GM12878 (cell line): Measurements from ENCODE around the gene ST6GALNAC3. TPM values are rescaled to one million over a fixed set of nuclear protein-coding genes. Genes with fewer than 3 reads are reported as not detected.

ENCODE experiments used
- ATAC-seq: fragments of 200-7000 bp; cut with Tn5 transposase; 3 replicates; pipeline ENCODE4 v1.9.1; 2020; ENCODE audit warnings: mild to moderate bottlenecking, moderate library complexity
- BruUV-seq: library from RNA; stranded (reverse); fragments of 400-500 nt; replicated peaks from 2 replicates; lab custom pipeline; 2021; lab: Mats Ljungman, UMichigan
- CTCF ChIA-PET: fragments of 300-600 bp; sonication (Branson Sonifier 250); formaldehyde crosslinking; extraction: SDS; loops from one replicate; lab custom pipeline; 2021; ENCODE audit warnings: inconsistent platforms; lab: Yijun Ruan, JAX
- POLR2A ChIA-PET: fragments of 350-600 bp; formaldehyde crosslinking; extraction: SDS; loops from one replicate; lab custom pipeline; 2021; ENCODE audit warnings: inconsistent platforms; lab: Charles Lee
- RAD21 ChIA-PET: fragments of 300-600 bp; sonication (Branson Sonifier 250); formaldehyde crosslinking; loops from one replicate; lab custom pipeline; 2023; ENCODE audit warnings: antibody characterized with exemption; ENCODE audit not compliant: unreplicated experiment; lab: Charles Lee
- SMC1A ChIA-PET: fragments of 300-600 bp; sonication (Branson Sonifier 250); formaldehyde crosslinking; loops from one replicate; lab custom pipeline; 2023; ENCODE audit not compliant: unreplicated experiment, uncharacterized antibody; lab: Charles Lee
- DNase-seq: peaks from one replicate; pipeline ENCODE4 v3.0.0-alpha.2; 2011; ENCODE audit warnings: low read depth, low spot score
- FAIRE-seq: peaks from 3 replicates; lab custom pipeline; 2011; peaks lifted over from hg19 to GRCh38; lab: Jason Lieb, UNC
- H2AFZ ChIP-seq: 2 replicates; pipeline ENCODE4 v1.6.0; 2011; ENCODE audit warnings: low read depth, low read length, control low read depth; ENCODE audit not compliant: control insufficient read depth
- H3K27ac ChIP-seq: 2 replicates; pipeline ENCODE4 v1.5.1; 2011; ENCODE audit warnings: control low read depth; ENCODE audit not compliant: control insufficient read depth, insufficient read depth
- H3K27me3 ChIP-seq, 2 experiments: replicated peaks in 1 of 2; 2 replicates each; pipeline versions ENCODE4 v1.6.0 to v1.6.1; 2011; ENCODE audit warnings: low read length in 1 of 2; ENCODE audit not compliant: control insufficient read depth in 2 of 2, insufficient read depth in 2 of 2
- H3K36me3 ChIP-seq, 2 experiments: 2 replicates each; pipeline ENCODE4 v1.5.1; 2011; ENCODE audit warnings: low read length in 1 of 2; ENCODE audit not compliant: control insufficient read depth in 2 of 2, insufficient read depth in 2 of 2
- H3K4me1 ChIP-seq: 2 replicates; pipeline ENCODE4 v1.6.1; 2011; ENCODE audit warnings: mild to moderate bottlenecking, low read length, moderate library complexity, mixed read lengths; ENCODE audit not compliant: control insufficient read depth, insufficient read depth
- H3K4me2 ChIP-seq: 2 replicates; pipeline ENCODE4 v1.6.0; 2011; ENCODE audit warnings: control low read depth; ENCODE audit not compliant: control insufficient read depth, insufficient read depth
- H3K4me3 ChIP-seq: fragments of 200-600 bp; sonication (generic); 2 replicates; pipeline ENCODE4 v1.5.1; 2016
- H3K79me2 ChIP-seq: 2 replicates; pipeline ENCODE4 v1.6.0; 2011; ENCODE audit warnings: low read length; ENCODE audit not compliant: control insufficient read depth, insufficient read depth
- H3K9ac ChIP-seq: 2 replicates; pipeline ENCODE4 v1.8.0; 2011; ENCODE audit warnings: low read length, control low read depth, mixed read lengths; ENCODE audit not compliant: control insufficient read depth, insufficient read depth
- H3K9me3 ChIP-seq: replicated peaks from 3 replicates; pipeline ENCODE4 v1.5.1; 2011; ENCODE audit warnings: mild to moderate bottlenecking, low read length; ENCODE audit not compliant: control insufficient read depth, insufficient read depth
- H4K20me1 ChIP-seq: 2 replicates; pipeline ENCODE4 v1.6.0; 2011; ENCODE audit not compliant: control insufficient read depth, insufficient read depth
- BMI1 ChIP-seq: fragments of 450-650 bp; IDR thresholded peaks from 2 replicates; pipeline ENCODE4 v1.6.1; 2016; ENCODE audit warnings: mild to moderate bottlenecking, moderate library complexity, borderline replicate concordance
- NR2C1 ChIP-seq: fragments of 450-650 bp; IDR thresholded peaks from 2 replicates; pipeline ENCODE4 v1.6.1; 2017; ENCODE audit warnings: antibody characterized with exemption, mild to moderate bottlenecking, moderate library complexity
- RELA ChIP-seq: fragments of 450-650 bp; IDR thresholded peaks from 2 replicates; pipeline ENCODE4 v1.8.0; 2014; ENCODE audit warnings: borderline replicate concordance; ENCODE audit not compliant: partially characterized antibody
- SREBF2 ChIP-seq: IDR thresholded peaks from 2 replicates; pipeline ENCODE4 v1.6.1; 2012; ENCODE audit warnings: mild to moderate bottlenecking, low read length
- SRF ChIP-seq, 2 experiments: IDR thresholded peaks; 2 replicates each; pipeline ENCODE4 v1.6.1; 2011; ENCODE audit warnings: low read depth in 2 of 2, low read length in 2 of 2, mild to moderate bottlenecking in 1 of 2, moderate library complexity in 1 of 2
- ZNF24 ChIP-seq: fragments of 450-650 bp; IDR thresholded peaks from 2 replicates; pipeline ENCODE4 v1.6.1; 2017; ENCODE audit warnings: antibody characterized with exemption, mild to moderate bottlenecking
- ZNF274 ChIP-seq: IDR thresholded peaks from one replicate; pipeline ENCODE4 v1.8.0; 2011; ENCODE audit not compliant: insufficient read length, insufficient read depth
- ZNF384 ChIP-seq: IDR thresholded peaks from 2 replicates; pipeline ENCODE4 v1.6.1; 2012; ENCODE audit warnings: low read depth, mild to moderate bottlenecking, low read length, improper control_type of control experiment, borderline replicate concordance
- whole genome bisulfite sequencing: methylation state at CpG from one replicate; pipeline ENCODE4 v1.1.6; 2016; ENCODE audit warnings: low lambda C conversion rate; ENCODE audit not compliant: insufficient replicate concordance, insufficient coverage; ENCODE audit errors: missing lambda C conversion rate; 5-methylcytosine and 5-hydroxymethylcytosine counted together
- in situ Hi-C: fragments of 300-500 bp; cut with MboI; formaldehyde crosslinking; loops from 9 replicates; pipeline ENCODE4 v1.14.3; 2018; ENCODE audit warnings: mixed read lengths
- intact Hi-C: fragments of 100-400 bp; cut with micrococcal nuclease; formaldehyde crosslinking; loops from one replicate; pipeline ENCODE4 v1.14.2; 2022; ENCODE audit not compliant: unreplicated experiment
- polyA plus RNA-seq, 11 experiments: library from polyadenylated mRNA; depleted of rRNA in 4 of 11; unstranded in 6 of 11; stranded (reverse) in 5 of 11; fragments of >200 nt; fragmentation: Nextera tagmentation in 4 of 11; fragmentation: Illumina TruSeq in 1 of 11; extraction: Ambion mirVana in 4 of 11; extraction: Trizol in 1 of 11; gene quantifications; 1 replicate in 1 of 11; 2 replicates in 10 of 11; pipeline versions ENCODE4 v1.2.1 to v1.2.3, GENCODE V29; 2011 to 2016; ENCODE audit warnings: inconsistent platforms in 2 of 11, missing spikeins in 2 of 11, low read depth in 1 of 11
- total RNA-seq, 4 experiments: library from RNA; depleted of rRNA in 3 of 4; stranded (reverse); fragments of >200 nt in 3 of 4; fragmentation: Illumina TruSeq in 1 of 4; extraction: Trizol in 1 of 4; gene quantifications; 2 replicates each; pipeline versions ENCODE4 v1.2.1 to v1.2.3, GENCODE V29; 2013 to 2021
- TF ChIP-seq, protein P1 (sequence below): IDR thresholded peaks from 2 replicates; pipeline ENCODE4 v1.6.1; 2012; ENCODE audit warnings: low read depth, low read length, improper control_type of control experiment
- TF ChIP-seq, protein P2 (sequence below): fragments of 450-650 bp; IDR thresholded peaks from 2 replicates; pipeline ENCODE4 v1.6.1; 2017; ENCODE audit warnings: mild to moderate bottlenecking, low read depth, inconsistent platforms; ENCODE audit not compliant: poor library complexity, severe bottlenecking

ST6GALNAC3 gene
- total and polyA plus RNA-seq, 10 of the 15 experiments (the other 5 are each of a cell fraction or from before 2014, with no cell fraction given) = 0.04 to 0.68 (median 0.18) TPM; not detected in 3

DNA sequence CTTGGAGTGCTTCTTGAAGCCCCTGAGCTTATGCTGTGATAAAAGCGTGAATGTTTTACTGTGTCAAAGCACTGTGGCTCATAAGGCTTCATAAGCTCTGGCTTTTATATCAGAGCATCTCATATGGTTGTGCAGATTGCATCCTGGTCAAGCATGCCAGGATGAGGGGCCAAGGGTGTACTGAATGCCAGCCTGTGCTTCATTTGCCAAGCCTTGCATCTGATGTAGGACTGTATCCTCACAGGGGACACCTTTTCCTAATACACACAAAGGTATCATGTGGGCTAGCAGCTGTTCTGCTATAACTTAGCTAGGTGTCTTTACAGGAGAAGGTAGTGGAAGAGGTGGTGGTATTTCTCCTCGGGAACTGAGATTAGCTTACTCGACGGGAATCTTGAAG lies 134.7 kb downstream of the ST6GALNAC3 start:
- Histone ChIP-seq H3K4me1 (no peaks in the 10 kb centered on the region), H3K4me2 (no peak overlapping the region), H3K27ac (no peak overlapping the region), H3K9ac (no peak overlapping the region), H3K27me3 (no peaks in the 10 kb centered on the region; a peak in 1 of 4 replicates), H3K79me2 (no peaks in the 10 kb centered on the region), H4K20me1 (no peaks in the 10 kb centered on the region), H2AFZ (no peak overlapping the region), H3K36me3 (no peaks in the 10 kb centered on the region), H3K4me3 (no peak overlapping the region), H3K9me3 (no peaks in the 10 kb centered on the region)
- 67% methylated on average over 4 of the region's 4 CpGs for WGBS
- ChIA-PET POLR2A (no interaction called here), SMC1A (interaction anchor here (1.2 kb wide), 1 partner anchor 14 kb away, joined by 3 read pairs; no protein-coding TSS in a partner anchor), RAD21 (no interaction called here), CTCF (no interaction called here)
- no TSS peak for BruUV-seq
- in situ Hi-C loops (no loop called here), intact Hi-C loops (no loop called here)
- ATAC-seq = no peak
- no peak for DNase-seq
- no peak for TF ChIP-seq ZNF24
- TF ChIP-seq SRF (IDR thresholded peaks at IDR 0.05; ENCODE audit: low read depth in 2 of 2, low read length in 2 of 2) = no peak
- TF ChIP-seq SREBF2 = no peak
- TF ChIP-seq, protein P1, sequence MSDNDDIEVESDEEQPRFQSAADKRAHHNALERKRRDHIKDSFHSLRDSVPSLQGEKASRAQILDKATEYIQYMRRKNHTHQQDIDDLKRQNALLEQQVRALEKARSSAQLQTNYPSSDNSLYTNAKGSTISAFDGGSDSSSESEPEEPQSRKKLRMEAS = no peak
- TF ChIP-seq NR2C1 = no peak
- no peak for TF ChIP-seq RELA
- no peak for TF ChIP-seq BMI1
- TF ChIP-seq ZNF274 = no peak
- TF ChIP-seq, protein P2, sequence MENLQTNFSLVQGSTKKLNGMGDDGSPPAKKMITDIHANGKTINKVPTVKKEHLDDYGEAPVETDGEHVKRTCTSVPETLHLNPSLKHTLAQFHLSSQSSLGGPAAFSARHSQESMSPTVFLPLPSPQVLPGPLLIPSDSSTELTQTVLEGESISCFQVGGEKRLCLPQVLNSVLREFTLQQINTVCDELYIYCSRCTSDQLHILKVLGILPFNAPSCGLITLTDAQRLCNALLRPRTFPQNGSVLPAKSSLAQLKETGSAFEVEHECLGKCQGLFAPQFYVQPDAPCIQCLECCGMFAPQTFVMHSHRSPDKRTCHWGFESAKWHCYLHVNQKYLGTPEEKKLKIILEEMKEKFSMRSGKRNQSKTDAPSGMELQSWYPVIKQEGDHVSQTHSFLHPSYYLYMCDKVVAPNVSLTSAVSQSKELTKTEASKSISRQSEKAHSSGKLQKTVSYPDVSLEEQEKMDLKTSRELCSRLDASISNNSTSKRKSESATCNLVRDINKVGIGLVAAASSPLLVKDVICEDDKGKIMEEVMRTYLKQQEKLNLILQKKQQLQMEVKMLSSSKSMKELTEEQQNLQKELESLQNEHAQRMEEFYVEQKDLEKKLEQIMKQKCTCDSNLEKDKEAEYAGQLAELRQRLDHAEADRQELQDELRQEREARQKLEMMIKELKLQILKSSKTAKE = no peak
- TF ChIP-seq ZNF384 = no peak
- FAIRE-seq = no peak
